Testis (tissue), 3 donors: ENCODE measurements around the gene LIMA1. TPM values are rescaled to one million over a fixed set of nuclear protein-coding genes. Genes with fewer than 3 reads are reported as not detected.

Source experiments
- DNase-seq: peaks from one replicate; pipeline ENCODE4 v3.0.0-alpha.2; 2019
- H3K27ac ChIP-seq, 2 donors: fragments of 200-600 bp; sonication (generic); one replicate each; pipeline ENCODE4 v1.5.1; 2019
- H3K27me3 ChIP-seq: fragments of 200-600 bp; sonication (generic); one replicate; pipeline ENCODE4 v1.5.1; 2019
- H3K36me3 ChIP-seq: fragments of 200-600 bp; sonication (generic); one replicate; pipeline ENCODE4 v1.5.1; 2017; ENCODE audit warnings: low read depth; ENCODE audit errors: missing control alignments
- H3K4me1 ChIP-seq: fragments of 200-600 bp; sonication (generic); one replicate; pipeline ENCODE4 v1.5.1; 2019
- H3K4me3 ChIP-seq, 2 donors: fragments of 200-600 bp; sonication (generic); one replicate each; pipeline ENCODE4 v1.5.1; 2017 to 2019
- H3K9me3 ChIP-seq: fragments of 200-600 bp; sonication (generic); one replicate; pipeline ENCODE4 v1.5.1; 2017
- CTCF ChIP-seq, 3 experiments: fragments of 450-650 bp in 2 of 3; fragments of 200-600 bp in 1 of 3; sonication (generic) in 1 of 3; IDR thresholded peaks; one replicate each; pipeline ENCODE4 v1.5.1; 2016 to 2019; ENCODE audit warnings: antibody characterized with exemption in 3 of 3, mild to moderate bottlenecking in 2 of 3, moderate library complexity in 1 of 3
- POLR2A ChIP-seq: fragments of 450-650 bp; IDR thresholded peaks from one replicate; pipeline ENCODE4 v1.6.1; 2017; ENCODE audit warnings: antibody characterized with exemption, mild to moderate bottlenecking, moderate library complexity
- WGBS, 2 donors: methylation state at CpG; one replicate each; pipeline ENCODE4 v1.1.5; 2018; 5-methylcytosine and 5-hydroxymethylcytosine counted together
- intact Hi-C: fragments of 100-400 bp; cut with DNase I; formaldehyde crosslinking; loops from one replicate; pipeline ENCODE4 v1.15.1; 2023; ENCODE audit warnings: low total_unique reads
- polyA plus RNA-seq: library from polyadenylated mRNA; stranded (reverse); fragments of 350-450 nt; fragmentation: Illumina TruSeq; extraction: RNeasy Lipid Tissue Mini Kit (QIAGEN cat#74804); gene quantifications from one replicate; pipeline ENCODE4 v1.2.3, GENCODE V29; 2014; ENCODE audit warnings: low read depth, low replicate concordance; ENCODE audit not compliant: insufficient read depth
- total RNA-seq, 2 donors: library from RNA; depleted of rRNA; stranded (reverse); fragments of >200 nt; gene quantifications; one replicate each; pipeline ENCODE4 v1.2.3, GENCODE V29; 2016

Gene LIMA1
- total and polyA plus RNA-seq, 3 donors from 2014 or later: 37.8 to 42.8 (median 41.0) TPM

GRCh38 chr12:50167049-50167828, 116.1 kb downstream of the LIMA1 start, which contains the start of gene CERS5:
Gene CERS5 (minus strand): TSS chr12:50167369. CDS start chr12:50167297, 72 bp downstream.
- Histone ChIP-seq H3K4me3 (peak within 1 kb of the TSS; percentile 73 to 95), H3K4me1 (peaks cover 9% of the 10 kb centered on the region), H3K9me3 (no peaks in the 10 kb centered on the region), H3K27ac (peak within 1 kb of the TSS; percentile 91 to 92), H3K27me3 (no peaks in the 10 kb centered on the region), H3K36me3 (no peaks in the 10 kb centered on the region)
- DNase-seq: peak; percentile 98
- intact Hi-C loops: no loop called here
- WGBS, 2 donors: 0 to 1% methylated on average over 11 to 69 of the region's 70 CpGs
- TF ChIP-seq POLR2A (no peak), CTCF (IDR thresholded peaks at IDR 0.05) (peak; percentile 28 to 46 (median 41))

- DNase-seq: peak; percentile 45
- H3K27me3 ChIP-seq: no peaks in the 10 kb centered on the region
- H3K9me3 ChIP-seq: no peaks in the 10 kb centered on the region
- H3K4me1 ChIP-seq: peaks cover 9% of the 10 kb centered on the region
- H3K36me3 ChIP-seq: no peaks in the 10 kb centered on the region
- intact Hi-C loops: no loop called here
- H3K4me3 ChIP-seq: peak overlapping the region; percentile 73 to 95
- H3K27ac ChIP-seq: peak overlapping the region; percentile 91 to 92
- TF ChIP-seq POLR2A (no peak), CTCF (IDR thresholded peaks at IDR 0.05) (no peak)
- 0 to 1% methylated on average over 11 to 12 of the region's 12 CpGs for WGBS, 2 donors
Measured at GRCh38 chr12:50166799-50167048, 116.6 kb downstream of the LIMA1 start.

GRCh38 chr12:50164963-50165362, 118.4 kb downstream of the LIMA1 start:
- intact Hi-C loops: no loop called here
- Histone ChIP-seq H3K4me3 (no peak overlapping the region), H3K27ac (no peak overlapping the region), H3K36me3 (no peaks in the 10 kb centered on the region), H3K4me1 (peaks cover 9% of the 10 kb centered on the region), H3K9me3 (no peaks in the 10 kb centered on the region), H3K27me3 (no peaks in the 10 kb centered on the region)
- 60 to 72% methylated on average over 20 of the region's 20 CpGs for WGBS, 2 donors
- no peak for DNase-seq
- TF ChIP-seq POLR2A (no peak), CTCF (IDR thresholded peaks at IDR 0.05) (no peak)

- intact Hi-C loops: no loop called here
- no peak overlapping the region for H3K4me3 ChIP-seq
- 80 to 86% methylated on average over 2 of the region's 2 CpGs for WGBS, 2 donors
Measured at GRCh38 chr12:50162230-50162629, 121.1 kb downstream of the LIMA1 start.

More at GRCh38 chr12:50162230-50162629, 121.1 kb downstream of the LIMA1 start:
- TF ChIP-seq POLR2A (no peak), CTCF (IDR thresholded peaks at IDR 0.05) (no peak)
- H3K4me1 ChIP-seq: peaks cover 3% of the 10 kb centered on the region
- H3K27me3 ChIP-seq: no peaks in the 10 kb centered on the region
- H3K36me3 ChIP-seq: no peaks in the 10 kb centered on the region
- H3K27ac ChIP-seq: no peak overlapping the region
- H3K9me3 ChIP-seq: no peaks in the 10 kb centered on the region
- no peak for DNase-seq
